Vagina (tissue), 2 donors: ENCODE measurements around the gene CHD6.

Source experiments
- CTCF ChIP-seq, 3 experiments: fragments of 450-650 bp in 2 of 3; fragments of 200-600 bp in 1 of 3; sonication (generic) in 1 of 3; IDR thresholded peaks; one replicate each; pipeline ENCODE4 v1.5.1; 2017 to 2019; ENCODE audit warnings: antibody characterized with exemption in 3 of 3, mild to moderate bottlenecking in 2 of 3, moderate library complexity in 2 of 3
- POLR2A ChIP-seq, 2 donors: fragments of 450-650 bp; IDR thresholded peaks; one replicate each; pipeline ENCODE4 v1.6.1; 2017; ENCODE audit warnings: antibody characterized with exemption in 2 of 2, mild to moderate bottlenecking in 2 of 2, moderate library complexity in 2 of 2
- POLR2AphosphoS5 ChIP-seq, 2 donors: sonication (generic); formaldehyde crosslinking; IDR thresholded peaks; one replicate each; pipeline ENCODE4 v1.9.0; 2017; ENCODE audit warnings: antibody characterized with exemption in 2 of 2, mild to moderate bottlenecking in 2 of 2, low read depth in 1 of 2; ENCODE audit not compliant: insufficient read depth in 1 of 2

GRCh38 chr20:41379551-41379950 lies 238.6 kb downstream of the CHD6 start:
- TF ChIP-seq CTCF (IDR thresholded peaks at IDR 0.05) (no peak), POLR2A (IDR thresholded peaks at IDR 0.05) (no peak), POLR2AphosphoS5 (IDR thresholded peaks at IDR 0.05; ENCODE audit: insufficient read depth in 1 of 2, low read depth in 1 of 2) (no peak)
